Adrenal gland (tissue), 12 donors: ENCODE measurements around the gene UNC119B. TPM values are rescaled to one million over a fixed set of nuclear protein-coding genes. Genes with fewer than 3 reads are reported as not detected.
A peak's percentile ranks its signal among the peaks of the same experiment; 100 is the strongest.

Experiments
- DNase-seq, 7 donors: peaks; one replicate each; pipeline ENCODE4 v3.0.0-alpha.2; 2019 to 2020
- H3K27ac ChIP-seq, 5 donors: fragments of 200-600 bp; sonication (generic) in 4 of 5; 1 replicate in 3 of 5; 2 replicates in 2 of 5; pipeline versions ENCODE4 v1.5.1 to v1.8.0; 2016 to 2020; ENCODE audit warnings: mild to moderate bottlenecking in 1 of 5
- H3K27me3 ChIP-seq: fragments of 200-600 bp; 2 replicates; pipeline ENCODE4 v1.8.0; 2021
- H3K36me3 ChIP-seq, 2 donors: fragments of 200-600 bp; replicated peaks in 1 of 2; 1 replicate in 1 of 2; 2 replicates in 1 of 2; pipeline versions ENCODE4 v1.5.1 to v1.8.0; 2018 to 2022
- H3K4me1 ChIP-seq, 2 donors: fragments of 200-600 bp; replicated peaks in 1 of 2; 1 replicate in 1 of 2; 2 replicates in 1 of 2; pipeline versions ENCODE4 v1.5.1 to v1.8.0; 2018 to 2021
- H3K4me3 ChIP-seq, 4 donors: fragments of 200-600 bp; sonication (generic) in 3 of 4; one replicate each; pipeline ENCODE4 v1.5.1; 2016 to 2018
- H3K9me3 ChIP-seq, 3 donors: fragments of 200-600 bp; sonication (generic) in 1 of 3; replicated peaks in 1 of 3; 1 replicate in 2 of 3; 2 replicates in 1 of 3; pipeline versions ENCODE4 v1.5.1 to v1.8.0; 2016 to 2021
- CTCF ChIP-seq, 6 experiments: fragments of 450-650 bp in 4 of 6; fragments of 200-600 bp in 2 of 6; sonication (generic) in 1 of 6; IDR thresholded peaks; 1 replicate in 5 of 6; 2 replicates in 1 of 6; pipeline versions ENCODE4 v1.5.1 to v1.8.0; 2016 to 2021; ENCODE audit warnings: antibody characterized with exemption in 6 of 6, mild to moderate bottlenecking in 2 of 6, moderate library complexity in 1 of 6
- POLR2A ChIP-seq, 2 donors: fragments of 450-650 bp; IDR thresholded peaks; one replicate each; pipeline ENCODE4 v1.6.1; 2017; ENCODE audit warnings: antibody characterized with exemption in 2 of 2, mild to moderate bottlenecking in 2 of 2, moderate library complexity in 1 of 2
- WGBS, 4 donors: extraction: QIAGEN DNeasy Blood & Tissue Kit in 2 of 4; methylation state at CpG; one replicate each; pipeline versions ENCODE4 v1.1.5 to v1.1.7; 2013 to 2017; 5-methylcytosine and 5-hydroxymethylcytosine counted together
- intact Hi-C, 2 donors: fragments of 100-400 bp; cut with DNase I; formaldehyde crosslinking; loops; one replicate each; pipeline versions ENCODE4 v1.14.1 to v1.15.0; 2022 to 2023
- polyA plus RNA-seq, 3 donors: library from polyadenylated mRNA; stranded (reverse); fragments of 200-250 nt in 2 of 3; fragments of 350-450 nt in 1 of 3; fragmentation: Illumina TruSeq in 1 of 3; extraction: RNeasy Lipid Tissue Mini Kit (QIAGEN cat#74804) in 1 of 3; gene quantifications; one replicate each; pipeline ENCODE4 v1.2.3, GENCODE V29; 2013 to 2014
- total RNA-seq, 9 donors: library from RNA; depleted of rRNA in 4 of 9; stranded (reverse); fragments of >200 nt in 4 of 9; fragments of 120-200 nt in 1 of 9; fragmentation: NEBNext Ultra II Directional in 1 of 9; extraction: Animal tissue kit (Norgen Biotek cat#: 25700) in 1 of 9; gene quantifications; one replicate each; pipeline versions ENCODE4 v1.1.0 to v1.2.4, GENCODE V29; 2013 to 2023
- donor health status: healthy with polysubstance abuse.
- donor health status: Bipolar disorder and iron deficiency.
- donor health status: DM: yes; HTN: yes; CAD: no.
- donor health status: DM: no; HTN: no; CAD: no.
- donor health status: DM: no; HTN: no; CAD: no.
- donor health status: DM: yes; HTN: yes; CAD: no.

The UNC119B gene
- total and polyA plus RNA-seq, 12 donors: 14.0 to 97.5 (median 50.0) TPM

- no peaks in the 10 kb centered on the region for H3K27me3 ChIP-seq
- intact Hi-C loops: no loop called here
- no peak overlapping the region for H3K4me3 ChIP-seq
- peak overlapping the region in 4 of 5 donors; percentile 48 to 91 (median 82) for H3K27ac ChIP-seq
- peaks cover 13 to 53% of the 10 kb centered on the region in 2 donors for H3K4me1 ChIP-seq
- 55 to 66% (median 61%) methylated on average over 10 of the region's 10 CpGs for WGBS, 4 donors
- no peak for TF ChIP-seq POLR2A (IDR thresholded peaks at IDR 0.05)
- no peak for TF ChIP-seq CTCF (IDR thresholded peaks at IDR 0.05)
- DNase-seq: no peak
- H3K9me3 ChIP-seq: no peaks in the 10 kb centered on the region
- H3K36me3 ChIP-seq: peaks cover 0 to 82% of the 10 kb centered on the region in 2 donors
Measured at GRCh38 chr12:120720987-120721801, 10.9 kb downstream of the UNC119B start.

- H3K27me3 ChIP-seq: no peaks in the 10 kb centered on the region
- peaks cover 0 to 76% of the 10 kb centered on the region in 2 donors for H3K36me3 ChIP-seq
- TF ChIP-seq POLR2A (IDR thresholded peaks at IDR 0.05) (no peak), CTCF (IDR thresholded peaks at IDR 0.05) (no peak)
- peaks cover 16 to 59% of the 10 kb centered on the region in 2 donors for H3K4me1 ChIP-seq
- H3K9me3 ChIP-seq: no peaks in the 10 kb centered on the region
- no peak for DNase-seq
- H3K27ac ChIP-seq: peak overlapping the region in 3 of 5 donors; percentile 78 to 91 (median 87)
- H3K4me3 ChIP-seq: no peak overlapping the region
- 83 to 94% (median 85%) methylated on average over 3 of the region's 3 CpGs for WGBS, 4 donors
- intact Hi-C loops: no loop called here
Measured at GRCh38 chr12:120721866-120722265, 11.6 kb downstream of the UNC119B start.

GRCh38 chr12:120722784-120723183 is 12.5 kb downstream of the UNC119B start:
- Histone ChIP-seq H3K4me1 (peaks cover 16 to 56% of the 10 kb centered on the region in 2 donors), H3K9me3 (no peaks in the 10 kb centered on the region), H3K4me3 (no peak overlapping the region), H3K27me3 (no peaks in the 10 kb centered on the region), H3K36me3 (peaks cover 0 to 72% of the 10 kb centered on the region in 2 donors), H3K27ac (peak overlapping the region in 1 of 5 donors; percentile 91)
- intact Hi-C loops: no loop called here
- 96 to 100% (median 100%) methylated on average over 2 of the region's 2 CpGs for WGBS, 4 donors
- no peak for DNase-seq
- TF ChIP-seq CTCF (IDR thresholded peaks at IDR 0.05): no peak
- TF ChIP-seq POLR2A (IDR thresholded peaks at IDR 0.05): no peak

- H3K36me3 ChIP-seq: peaks cover 0 to 66% of the 10 kb centered on the region in 2 donors
- H3K4me1 ChIP-seq: peaks cover 16 to 37% of the 10 kb centered on the region in 2 donors
- WGBS, 4 donors: 61 to 77% (median 71%) methylated on average over 5 of the region's 5 CpGs
- intact Hi-C loops: no loop called here
- peak overlapping the region in 4 of 5 donors; percentile 53 to 80 (median 75) for H3K27ac ChIP-seq
- TF ChIP-seq POLR2A (IDR thresholded peaks at IDR 0.05): no peak
- TF ChIP-seq CTCF (IDR thresholded peaks at IDR 0.05): no peak
- no peaks in the 10 kb centered on the region for H3K27me3 ChIP-seq
- no peak for DNase-seq
- H3K9me3 ChIP-seq: no peaks in the 10 kb centered on the region
- no peak overlapping the region for H3K4me3 ChIP-seq
Measured at GRCh38 chr12:120724720-120725119, 14.5 kb downstream of the UNC119B start.
